Measurements from ENCODE around the gene ABHD3. TPM values are rescaled to one million over a fixed set of nuclear protein-coding genes. Genes with fewer than 3 reads are reported as not detected.

The ABHD3 gene
- total RNA-seq, 1 experiment from 2014 or later = 45.4 TPM

- no peak overlapping the region for H3K27ac ChIP-seq (ENCODE audit: low read depth, low read length, poor library complexity, severe bottlenecking)
- no TSS peak for BruUV-seq (replicated peaks)
- H3K27me3 ChIP-seq (replicated peaks; ENCODE audit: insufficient read depth, low read depth, low read length, poor library complexity) = no peaks in the 10 kb centered on the region
- peaks cover 5% of the 10 kb centered on the region for H3K36me3 ChIP-seq (ENCODE audit: insufficient read depth, low read length, poor library complexity, severe bottlenecking)
- POLR2A ChIA-PET (ENCODE audit: low non-redundant PET) = no interaction called here
- DNase-seq (ENCODE audit: low spot score) = no peak
- H3K4me1 ChIP-seq (ENCODE audit: insufficient read depth, low read length, poor library complexity, severe bottlenecking) = no peaks in the 10 kb centered on the region
- CTCF ChIA-PET = no interaction called here
- H3K9me3 ChIP-seq (ENCODE audit: low read depth, low read length, poor library complexity, severe bottlenecking) = no peaks in the 10 kb centered on the region
- no peak overlapping the region for H3K4me3 ChIP-seq (ENCODE audit: low read depth, low read length, poor library complexity, severe bottlenecking)
- intact Hi-C loops (cut with micrococcal nuclease; ENCODE audit: unreplicated experiment) = loop anchor here (5.0 kb wide), 1 partner anchor 36 kb away; no protein-coding TSS in a partner anchor
- TF ChIP-seq CTCF (conservative IDR thresholded peaks at IDR 0.05; ENCODE audit: low read depth, low read length) = no peak
Observed at GRCh38 chr18:21656402-21656801, 48.2 kb downstream of the ABHD3 start.

- Histone ChIP-seq H3K9me3 (ENCODE audit: low read depth, low read length, poor library complexity, severe bottlenecking) (no peaks in the 10 kb centered on the region), H3K27me3 (replicated peaks; ENCODE audit: insufficient read depth, low read depth, low read length, poor library complexity) (no peaks in the 10 kb centered on the region), H3K4me1 (ENCODE audit: insufficient read depth, low read length, poor library complexity, severe bottlenecking) (no peaks in the 10 kb centered on the region), H3K27ac (ENCODE audit: low read depth, low read length, poor library complexity, severe bottlenecking) (no peak overlapping the region), H3K36me3 (ENCODE audit: insufficient read depth, low read length, poor library complexity, severe bottlenecking) (peaks cover 2% of the 10 kb centered on the region), H3K4me3 (ENCODE audit: low read depth, low read length, poor library complexity, severe bottlenecking) (no peak overlapping the region)
- ChIA-PET CTCF (no interaction called here), POLR2A (ENCODE audit: low non-redundant PET) (no interaction called here)
- no peak for DNase-seq (ENCODE audit: low spot score)
- intact Hi-C loops (cut with micrococcal nuclease; ENCODE audit: unreplicated experiment) = no loop called here
- TF ChIP-seq CTCF (conservative IDR thresholded peaks at IDR 0.05; ENCODE audit: low read depth, low read length) = no peak
- BruUV-seq (replicated peaks) = no TSS peak
Observed at GRCh38 chr18:21653361-21653760, 51.2 kb downstream of the ABHD3 start.

- no peak for DNase-seq (ENCODE audit: low spot score)
- ChIA-PET POLR2A (ENCODE audit: low non-redundant PET) (no interaction called here), CTCF (no interaction called here)
- H3K27me3 ChIP-seq (replicated peaks; ENCODE audit: insufficient read depth, low read depth, low read length, poor library complexity) = no peaks in the 10 kb centered on the region
- TF ChIP-seq CTCF (conservative IDR thresholded peaks at IDR 0.05; ENCODE audit: low read depth, low read length) = no peak
- TF ChIP-seq EZH2 (IDR thresholded peaks at IDR 0.05; ENCODE audit: borderline replicate concordance, low read depth, low read length, poor library complexity, severe bottlenecking) = no peak
- no peaks in the 10 kb centered on the region for H3K9me3 ChIP-seq (ENCODE audit: low read depth, low read length, poor library complexity, severe bottlenecking)
- peaks cover 2% of the 10 kb centered on the region for H3K36me3 ChIP-seq (ENCODE audit: insufficient read depth, low read length, poor library complexity, severe bottlenecking)
- H3K4me3 ChIP-seq (ENCODE audit: low read depth, low read length, poor library complexity, severe bottlenecking) = no peak overlapping the region
- H3K4me1 ChIP-seq (ENCODE audit: insufficient read depth, low read length, poor library complexity, severe bottlenecking) = no peaks in the 10 kb centered on the region
- intact Hi-C loops (cut with micrococcal nuclease; ENCODE audit: unreplicated experiment) = no loop called here
- no peak overlapping the region for H3K27ac ChIP-seq (ENCODE audit: low read depth, low read length, poor library complexity, severe bottlenecking)
- no TSS peak for BruUV-seq (replicated peaks)
Observed at GRCh38 chr18:21652073-21652472, 52.5 kb downstream of the ABHD3 start.

All from A673 (cell line).